Measurements from ENCODE around the gene GEMIN2. TPM values are rescaled to one million over a fixed set of nuclear protein-coding genes. Genes with fewer than 3 reads are reported as not detected.
"Not testable (repeated sequence)": the region's sequence is repeated elsewhere in the genome, so short reads cannot be mapped to it uniquely, and the experiment has no call there.

The GEMIN2 gene, protein sequence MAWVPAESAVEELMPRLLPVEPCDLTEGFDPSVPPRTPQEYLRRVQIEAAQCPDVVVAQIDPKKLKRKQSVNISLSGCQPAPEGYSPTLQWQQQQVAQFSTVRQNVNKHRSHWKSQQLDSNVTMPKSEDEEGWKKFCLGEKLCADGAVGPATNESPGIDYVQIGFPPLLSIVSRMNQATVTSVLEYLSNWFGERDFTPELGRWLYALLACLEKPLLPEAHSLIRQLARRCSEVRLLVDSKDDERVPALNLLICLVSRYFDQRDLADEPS
- polyA plus RNA-seq (ENCODE audit: insufficient read length) = 17.4 TPM

DNA sequence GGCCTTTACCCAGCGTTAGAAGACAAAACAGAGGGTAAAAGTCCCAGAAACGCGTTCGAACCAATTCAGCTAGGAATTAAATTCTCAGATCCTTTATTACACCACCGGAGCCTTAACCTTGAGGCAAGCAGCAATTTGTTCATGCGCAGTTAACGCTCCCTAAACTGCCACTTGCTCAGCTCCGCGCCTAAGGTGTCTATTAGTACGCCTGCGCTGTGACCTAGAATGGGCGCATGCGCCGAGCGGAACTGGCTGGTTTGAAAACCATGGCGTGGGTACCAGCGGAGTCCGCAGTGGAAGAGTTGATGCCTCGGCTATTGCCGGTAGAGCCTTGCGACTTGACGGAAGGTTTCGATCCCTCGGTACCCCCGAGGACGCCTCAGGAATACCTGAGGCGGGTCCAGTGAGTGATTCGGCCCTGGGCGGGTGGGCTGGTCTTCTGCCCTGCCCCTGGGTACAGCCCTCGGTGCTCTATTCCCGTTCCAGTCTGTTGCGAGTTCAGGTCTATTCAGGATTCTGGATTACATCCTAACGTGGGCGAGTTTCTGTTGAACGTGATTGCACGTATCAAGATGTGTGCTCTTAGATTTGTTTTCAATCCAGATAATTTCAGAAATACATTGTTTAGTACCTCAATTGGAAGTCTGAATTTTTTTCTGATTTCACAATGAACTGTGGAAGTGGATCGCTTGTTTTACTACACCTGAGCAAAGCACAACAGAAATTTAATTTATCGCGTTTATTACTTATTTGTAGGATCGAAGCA lies at the start of gene GEMIN2:
Gene GEMIN2, plus strand, starts transcription at position 251 of the 766 bp plus-strand sequence. Its CDS starts 16 bp downstream, at position 267.
- peak; percentile 89 for DNase-seq (ENCODE audit: low read depth)

DNA sequence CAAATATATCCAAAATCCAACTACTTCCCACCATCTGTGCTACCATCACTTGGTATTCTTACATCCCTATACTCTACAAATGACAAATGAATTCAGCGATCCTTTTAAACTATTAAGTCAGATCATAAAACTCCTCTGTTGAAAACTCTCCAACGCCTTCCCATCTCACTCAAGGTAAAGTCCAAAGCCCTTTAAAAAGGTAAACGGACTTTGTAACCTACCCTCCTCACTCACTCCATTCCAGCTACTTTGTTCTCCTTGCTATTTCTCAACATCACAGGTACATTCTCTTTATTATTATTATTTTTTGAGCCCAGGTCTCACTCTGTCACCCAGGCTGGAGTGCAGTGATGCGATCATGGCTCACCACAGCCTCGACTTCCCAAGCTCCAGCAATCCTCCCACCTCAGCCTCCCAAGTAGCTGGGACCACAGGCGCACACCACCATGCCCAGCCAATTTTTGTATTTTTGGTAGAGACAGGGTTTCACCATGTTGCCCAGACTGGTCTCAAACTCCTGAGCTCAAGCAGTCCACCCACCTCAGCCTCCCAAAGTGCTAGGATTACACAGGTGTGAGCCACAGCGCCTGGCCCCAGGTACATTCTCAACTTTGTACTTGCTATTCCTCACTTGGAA lies 44.8 kb upstream of the GEMIN2 start:
- not testable (repeated sequence) for DNase-seq (ENCODE audit: low read depth)

DNA sequence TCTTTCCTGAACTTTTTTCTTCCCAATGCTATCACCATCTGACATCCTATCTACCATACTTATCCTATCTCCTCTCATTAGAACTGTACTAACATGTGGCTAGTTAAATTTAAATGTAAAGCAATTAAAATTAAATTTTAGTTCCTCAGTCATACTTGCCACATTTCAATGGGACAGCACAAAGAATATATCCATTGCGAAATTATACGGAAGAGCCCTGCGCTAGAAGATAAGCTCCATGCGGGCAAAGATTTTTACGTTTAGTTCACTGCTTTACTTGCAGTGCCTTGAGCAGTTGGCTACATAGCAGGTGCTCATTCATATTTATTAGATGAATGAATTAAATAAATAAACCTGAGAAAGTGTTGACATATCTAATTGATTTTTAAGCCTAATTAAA lies 44.2 kb upstream of the GEMIN2 start:
- DNase-seq (ENCODE audit: low read depth) = no peak

DNA sequence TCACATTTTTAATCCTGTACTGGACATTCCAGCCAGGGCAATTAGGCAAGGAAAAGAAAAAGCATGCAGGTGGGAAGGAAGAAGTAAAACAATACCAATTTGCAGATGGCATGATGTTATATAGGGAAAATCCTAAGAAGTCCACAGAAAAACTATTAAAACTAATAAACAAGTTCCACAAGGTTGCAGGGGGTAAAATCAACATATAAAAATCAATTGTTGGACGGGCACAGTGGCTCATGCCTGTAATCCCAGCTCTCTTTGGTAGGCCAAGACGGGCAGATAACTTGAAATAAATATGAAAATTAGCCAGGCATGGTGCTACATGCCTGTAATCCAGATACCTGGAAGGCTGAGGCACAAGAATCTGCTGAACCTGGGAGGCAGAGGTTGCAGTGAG lies 43.0 kb upstream of the GEMIN2 start:
- no peak for DNase-seq (ENCODE audit: low read depth)

DNA sequence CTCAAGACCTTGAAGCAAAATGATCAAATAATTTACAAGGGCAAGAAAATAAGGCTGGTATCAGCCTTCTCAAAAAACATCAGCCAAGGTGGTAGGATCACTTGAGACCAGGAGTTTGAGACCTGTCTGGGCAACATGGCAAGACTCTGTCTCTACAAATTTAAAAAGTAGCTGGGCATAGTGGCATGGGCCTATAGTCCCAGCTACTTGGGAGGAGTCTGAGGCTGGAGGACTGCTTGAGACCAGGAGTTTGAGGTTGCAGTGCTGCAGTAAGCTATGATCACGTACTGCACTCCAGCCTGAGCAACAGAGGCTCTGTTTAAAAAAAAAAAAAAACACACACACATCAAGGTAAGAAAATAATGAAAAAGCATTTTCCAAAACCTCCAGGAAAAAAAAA lies 33.2 kb upstream of the GEMIN2 start:
- no peak for DNase-seq (ENCODE audit: low read depth)

DNA sequence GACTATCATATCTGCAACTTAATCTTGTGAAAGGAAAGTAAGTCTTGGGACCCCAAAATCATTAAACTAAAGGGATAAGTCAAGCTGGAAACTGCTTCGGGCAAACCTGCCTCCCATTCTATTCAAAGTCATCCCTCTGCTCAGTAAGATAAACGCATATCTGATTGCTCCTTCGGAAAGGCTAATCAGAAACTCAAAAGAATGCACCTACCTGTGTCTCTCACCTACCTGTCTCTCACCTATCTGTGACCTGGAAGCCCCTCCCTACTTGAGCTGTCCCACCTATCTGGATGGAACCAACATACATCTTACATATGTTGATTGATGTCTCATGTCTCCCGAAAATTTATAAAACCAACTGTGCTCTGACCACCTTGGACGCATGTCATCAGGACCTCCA lies 31.0 kb upstream of the GEMIN2 start:
- DNase-seq (ENCODE audit: low read depth) = no peak

DNA sequence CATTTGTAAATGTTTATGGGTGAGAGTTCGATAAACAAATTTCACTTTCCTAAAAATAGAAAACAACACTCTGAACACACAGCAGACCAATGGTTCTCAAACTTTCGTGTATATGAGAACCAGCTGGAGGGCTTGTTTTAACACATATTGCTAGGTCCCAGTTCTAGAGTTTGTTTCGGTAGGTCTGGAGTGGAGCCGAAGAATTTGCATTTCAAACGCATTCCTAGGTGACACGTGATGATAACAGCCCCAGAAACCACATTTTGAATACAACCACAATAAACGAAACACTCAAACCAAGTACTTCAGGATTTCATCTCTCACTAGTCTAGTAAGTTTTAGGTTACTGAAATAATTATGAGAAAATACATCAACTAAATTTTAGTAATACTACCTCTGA lies 28.2 kb upstream of the GEMIN2 start:
- DNase-seq (ENCODE audit: low read depth) = no peak

DNA sequence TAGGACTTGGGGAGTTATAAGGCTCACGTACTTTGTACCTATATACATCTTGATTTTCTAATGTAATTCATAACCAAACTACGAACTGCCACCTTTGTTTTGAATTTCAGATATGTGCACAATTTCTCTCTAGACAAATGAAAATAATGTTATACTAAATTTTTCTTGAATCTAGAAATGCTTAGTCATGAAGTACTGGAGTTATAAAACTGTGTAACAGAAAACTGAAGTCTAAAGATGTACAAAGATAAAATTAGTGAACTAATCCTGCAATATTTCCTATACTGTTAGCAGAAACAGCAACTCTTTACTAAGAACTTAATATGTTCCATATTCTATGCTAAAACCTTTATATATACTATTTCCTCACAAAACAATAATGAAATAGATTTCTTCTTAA lies 26.6 kb upstream of the GEMIN2 start:
- no peak for DNase-seq (ENCODE audit: low read depth)

DNA sequence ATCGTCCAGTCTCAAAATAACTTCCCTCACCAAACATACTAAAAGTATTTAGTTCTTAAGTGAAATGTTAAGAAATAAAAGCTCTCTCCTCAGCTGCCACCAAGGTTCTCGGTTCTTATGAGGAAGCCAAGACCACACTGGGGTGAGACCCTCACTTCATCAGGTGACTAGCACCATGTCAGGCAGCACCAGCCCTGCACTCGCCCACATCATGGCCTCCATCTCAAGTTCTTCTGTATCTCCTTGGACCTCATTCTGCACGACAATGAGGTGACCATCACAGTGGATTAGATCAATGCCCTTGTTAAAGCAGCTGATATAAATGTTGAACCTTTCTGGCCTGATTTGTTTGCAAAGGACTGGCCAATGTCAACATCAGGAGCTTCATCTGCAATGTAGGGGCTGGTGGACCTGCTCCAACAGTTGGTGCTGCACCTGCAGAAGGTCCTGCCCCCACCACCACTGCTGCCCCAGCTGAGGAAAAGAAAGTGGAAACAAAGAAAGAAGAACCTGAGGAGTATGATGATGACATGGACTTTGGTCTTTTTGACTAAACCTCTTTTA lies 23.5 kb upstream of the GEMIN2 start:
- DNase-seq (ENCODE audit: low read depth) = no peak

DNA sequence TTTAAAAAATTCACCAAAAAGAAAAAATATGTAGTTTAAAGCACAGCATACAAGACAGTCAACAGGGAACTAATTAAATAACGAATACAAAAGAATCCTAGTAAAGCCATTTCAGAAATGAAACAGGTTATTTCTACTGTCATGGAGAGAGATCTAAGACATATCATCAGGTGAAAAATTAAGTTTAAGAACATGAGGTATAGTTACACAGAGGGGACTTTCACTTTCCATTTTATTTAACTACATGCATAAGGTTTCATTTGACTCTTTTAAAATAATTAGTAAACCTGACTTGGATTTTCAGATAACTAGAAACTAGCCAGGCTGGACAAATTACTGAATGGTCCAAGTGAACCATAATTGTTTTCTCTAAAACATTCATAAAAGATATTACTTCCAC lies 22.4 kb upstream of the GEMIN2 start:
- no peak for DNase-seq (ENCODE audit: low read depth)

DNA sequence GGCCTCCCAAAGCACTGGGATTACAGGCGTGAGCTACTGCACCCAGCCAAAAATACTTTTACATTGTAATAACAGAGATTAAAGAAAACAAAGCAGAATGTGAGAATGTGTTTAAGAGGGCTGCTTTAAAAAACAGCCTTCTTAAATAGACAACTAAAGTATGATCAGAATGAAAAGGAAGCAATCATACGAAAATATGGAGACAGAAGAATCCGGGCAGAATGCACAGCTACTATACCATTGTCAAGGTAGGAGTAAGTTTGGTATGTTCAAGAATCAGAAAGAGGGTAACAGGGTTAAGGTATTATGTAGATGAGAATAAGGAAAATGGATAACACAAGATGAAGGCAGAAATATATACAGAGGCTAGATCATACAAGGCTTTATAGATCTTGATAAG lies 19.6 kb upstream of the GEMIN2 start:
- DNase-seq (ENCODE audit: low read depth) = no peak

DNA sequence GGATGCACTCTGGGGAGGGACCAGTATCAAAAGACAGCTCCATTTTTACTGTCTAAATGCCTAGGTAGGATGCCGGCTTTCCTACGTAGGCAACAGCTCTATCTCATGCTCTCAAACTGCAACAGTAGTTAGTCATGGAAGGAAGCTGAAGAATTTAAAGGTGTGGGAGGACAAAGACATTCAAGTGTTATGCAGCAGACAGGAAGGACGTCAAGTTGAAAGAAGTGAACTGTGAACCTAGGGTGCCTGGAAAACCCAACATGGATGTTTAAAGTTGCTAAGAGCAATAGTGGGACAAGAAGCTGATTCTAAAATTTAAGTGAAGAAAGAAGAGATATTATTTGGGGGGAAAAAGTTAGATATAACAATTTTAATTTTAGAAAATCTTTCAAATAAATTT lies 17.0 kb upstream of the GEMIN2 start:
- no peak for DNase-seq (ENCODE audit: low read depth)

DNA sequence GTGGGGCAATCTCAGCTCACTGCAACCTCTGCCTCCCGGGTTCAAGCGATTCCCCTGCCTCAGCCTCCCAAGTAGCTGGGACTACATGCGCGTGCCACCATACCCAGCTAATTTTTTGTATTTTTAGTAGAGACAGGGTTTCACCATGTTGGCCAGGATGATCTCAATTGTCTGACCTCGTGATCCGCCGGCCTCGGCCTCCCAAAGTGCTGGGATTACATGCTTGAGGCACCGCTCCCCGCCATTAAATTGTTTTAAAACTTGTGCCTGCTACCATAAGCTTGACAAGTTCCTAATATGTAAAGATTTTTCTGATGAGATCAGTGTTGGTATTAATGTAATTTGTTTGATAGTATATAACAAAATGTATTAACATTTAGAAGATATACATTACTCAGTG lies 14.9 kb upstream of the GEMIN2 start:
- not testable (repeated sequence) for DNase-seq (ENCODE audit: low read depth)

DNA sequence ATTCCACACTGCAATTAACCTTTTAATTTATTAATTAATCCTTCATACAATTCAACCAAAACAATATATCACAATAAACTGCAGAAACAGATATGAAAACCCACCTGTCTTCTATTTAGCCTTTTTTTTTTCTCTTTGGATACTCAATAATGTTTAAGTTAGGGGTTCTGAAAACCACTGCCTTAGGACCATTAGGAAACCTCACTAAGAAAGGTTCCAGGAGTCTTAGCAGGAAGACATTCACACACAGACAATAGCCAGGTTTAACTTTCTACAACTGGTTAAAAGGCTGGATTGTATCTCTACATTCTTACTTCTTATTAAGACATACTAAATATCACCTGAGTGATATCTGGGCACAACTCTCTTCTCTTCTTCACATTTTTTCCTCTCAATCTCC lies 14.4 kb upstream of the GEMIN2 start:
- DNase-seq (ENCODE audit: low read depth) = no peak

DNA sequence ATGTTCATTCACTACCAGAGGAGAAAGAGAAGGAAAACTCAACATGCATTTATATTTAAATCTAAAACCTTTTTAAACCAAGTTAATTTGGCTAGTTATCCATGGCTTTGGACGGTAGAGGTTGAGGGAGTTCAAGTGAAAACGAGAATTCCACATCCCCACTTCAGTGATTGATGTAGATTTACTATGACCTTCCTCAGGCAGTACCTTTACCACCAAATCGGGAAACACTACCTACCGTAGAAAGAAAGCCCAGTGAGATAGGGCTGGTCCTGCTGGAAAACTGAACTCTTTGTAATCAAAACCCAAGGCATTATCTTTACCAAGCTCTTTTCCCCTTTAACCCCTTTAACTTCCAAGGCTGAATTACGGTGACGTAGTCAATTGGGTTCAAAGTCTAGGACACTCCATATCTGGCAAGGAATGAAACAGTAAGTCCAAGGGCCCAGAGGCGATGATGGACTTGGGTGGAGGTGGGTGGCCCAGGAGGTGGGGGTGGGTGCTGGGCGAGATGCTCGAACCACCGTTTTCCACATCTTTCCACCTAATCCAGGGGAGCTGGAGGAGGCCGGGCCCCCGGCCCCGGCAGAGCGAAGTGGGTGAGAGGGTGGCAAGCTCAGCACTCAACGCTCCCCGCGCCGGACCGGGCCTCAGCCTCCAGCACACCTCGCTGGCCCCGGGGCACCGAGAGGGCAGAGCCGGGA lies 11.7 kb upstream of the GEMIN2 start:
- no peak for DNase-seq (ENCODE audit: low read depth)

DNA sequence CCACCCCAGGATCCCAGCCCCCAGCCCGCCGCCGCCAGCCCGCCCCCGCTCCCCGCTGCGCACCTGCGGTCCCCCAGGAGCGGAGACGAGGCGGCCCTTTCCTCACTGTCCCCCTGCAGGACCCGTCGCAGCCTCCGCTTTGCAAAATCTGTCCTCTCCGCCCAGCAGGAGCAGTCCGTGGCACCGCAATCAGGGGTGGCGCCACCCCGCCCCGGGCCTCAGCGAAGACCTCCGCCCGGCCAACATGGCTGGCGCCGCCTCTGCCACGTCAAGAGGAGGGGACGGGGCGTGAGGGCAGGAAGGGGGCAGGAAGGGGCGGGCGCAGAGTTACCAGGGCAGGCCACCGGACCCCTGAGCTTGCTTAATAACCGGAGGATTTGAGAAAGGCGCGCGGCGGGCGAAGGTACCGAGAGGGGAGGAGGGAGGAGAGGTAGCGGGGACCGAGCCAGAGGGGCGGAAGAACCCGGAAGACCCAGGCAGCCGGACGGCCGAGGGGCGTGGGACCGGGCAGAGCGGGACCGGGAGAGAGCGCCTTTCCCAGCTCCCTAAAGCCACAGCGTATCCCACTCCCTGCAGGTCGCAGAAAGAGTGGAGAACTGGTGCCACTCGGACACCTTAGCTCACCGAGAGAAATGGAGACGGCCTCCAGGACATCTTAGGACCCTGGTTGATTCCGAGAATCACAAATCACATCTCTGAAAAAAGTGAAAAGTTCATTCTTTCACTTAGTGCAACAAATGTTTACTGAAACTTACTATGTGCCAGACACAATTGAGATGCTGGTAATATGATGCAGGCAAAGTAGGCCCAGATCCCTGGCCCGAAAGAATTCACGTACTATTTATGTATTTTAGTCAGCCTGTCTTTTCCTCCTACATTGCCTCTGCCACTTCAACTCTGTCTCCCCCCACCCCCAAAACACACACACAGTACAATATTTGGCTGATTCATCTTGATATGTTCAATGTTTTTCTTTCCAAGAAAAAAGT lies 10.9 kb upstream of the GEMIN2 start, which contains the start of gene SEC23A:
Gene SEC23A, minus strand, starts transcription at position 267 of the 989 bp plus-strand sequence. CDS start 7,117 bp downstream, outside the sequence.
- no peak for DNase-seq (ENCODE audit: low read depth)

DNA sequence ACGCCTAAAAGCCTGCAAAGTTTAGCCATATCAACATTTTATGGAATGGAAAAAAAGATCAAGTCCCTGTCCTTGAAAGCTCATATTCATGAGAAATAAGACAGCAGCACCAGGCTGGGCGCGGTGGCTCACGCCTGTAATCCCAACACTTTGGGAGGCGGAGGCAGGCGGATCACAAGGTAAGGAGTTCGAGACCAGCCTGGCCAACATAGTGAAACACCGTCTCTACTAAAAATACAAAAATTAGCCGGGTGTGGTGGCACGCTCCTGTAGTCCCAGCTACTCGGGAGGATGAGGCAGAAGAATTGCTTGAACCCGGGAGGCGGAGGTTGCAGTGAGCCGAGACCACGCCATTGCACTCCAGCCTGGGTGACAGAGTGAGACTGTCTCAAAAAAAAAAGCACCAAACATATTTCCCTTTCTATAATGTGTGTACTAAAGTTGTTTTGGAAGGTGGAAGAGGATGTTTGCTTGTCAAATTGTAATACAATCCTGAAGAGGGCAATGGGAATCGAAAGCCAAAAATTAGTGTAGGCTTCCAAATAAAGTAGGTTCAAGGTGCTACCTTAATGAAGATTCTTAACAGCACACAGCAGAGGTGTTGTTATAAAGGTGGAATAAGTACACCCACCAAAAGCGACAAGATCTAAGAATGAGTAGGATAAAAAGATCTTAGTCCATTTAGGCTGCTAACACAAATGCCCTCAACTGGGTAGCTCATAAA lies 9.9 kb upstream of the GEMIN2 start:
- DNase-seq (ENCODE audit: low read depth) = not testable (repeated sequence)

DNA sequence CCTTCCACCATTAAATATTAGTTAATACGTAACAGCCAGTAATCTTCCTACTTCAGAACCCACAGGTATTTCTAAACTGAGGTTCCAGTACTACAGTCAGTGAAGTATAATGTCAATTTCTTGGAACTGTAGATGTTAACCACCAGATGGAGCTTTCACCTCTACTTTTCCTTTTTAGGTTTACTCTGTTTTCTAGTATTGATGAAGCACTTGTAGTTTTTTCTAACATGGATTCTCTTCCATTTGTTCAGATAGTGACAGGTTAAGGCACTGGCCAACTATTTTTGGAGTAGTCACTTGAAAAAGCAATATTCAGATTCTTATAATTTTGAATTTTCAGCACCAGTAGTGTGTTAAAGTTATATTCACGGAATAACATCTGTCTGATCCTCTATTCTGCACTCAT lies 6.5 kb upstream of the GEMIN2 start:
- no peak for DNase-seq (ENCODE audit: low read depth)

DNA sequence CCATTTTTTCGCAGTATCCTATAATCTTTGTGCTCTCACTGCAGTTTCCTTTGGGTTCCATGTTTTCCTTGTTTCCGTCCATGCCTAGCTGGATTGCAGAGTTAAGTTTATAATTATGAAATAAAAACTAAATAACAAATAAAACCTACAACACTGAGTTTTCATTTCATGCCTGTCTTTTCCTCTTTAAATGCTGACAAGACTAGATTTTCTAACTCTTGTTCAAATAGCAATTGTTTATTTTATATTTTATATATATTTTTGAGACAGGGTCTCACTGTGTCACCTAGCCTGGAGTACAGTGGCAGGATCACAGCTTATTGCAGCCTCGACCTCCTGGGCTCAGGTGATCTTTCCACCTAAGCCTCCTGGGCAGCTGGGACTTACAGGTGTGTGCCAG lies 5.3 kb upstream of the GEMIN2 start:
- DNase-seq (ENCODE audit: low read depth) = no peak

Measured in forelimb muscle (tissue), 1 donor.